Fibroblast of peridontal ligament (primary cell): ENCODE results near the gene EXOC4.

Experiments used
- DNase-seq: peaks from one replicate; pipeline ENCODE4 v3.0.0-alpha.2; 2010; ENCODE audit errors: extremely low read depth

The EXOC4 gene

DNA sequence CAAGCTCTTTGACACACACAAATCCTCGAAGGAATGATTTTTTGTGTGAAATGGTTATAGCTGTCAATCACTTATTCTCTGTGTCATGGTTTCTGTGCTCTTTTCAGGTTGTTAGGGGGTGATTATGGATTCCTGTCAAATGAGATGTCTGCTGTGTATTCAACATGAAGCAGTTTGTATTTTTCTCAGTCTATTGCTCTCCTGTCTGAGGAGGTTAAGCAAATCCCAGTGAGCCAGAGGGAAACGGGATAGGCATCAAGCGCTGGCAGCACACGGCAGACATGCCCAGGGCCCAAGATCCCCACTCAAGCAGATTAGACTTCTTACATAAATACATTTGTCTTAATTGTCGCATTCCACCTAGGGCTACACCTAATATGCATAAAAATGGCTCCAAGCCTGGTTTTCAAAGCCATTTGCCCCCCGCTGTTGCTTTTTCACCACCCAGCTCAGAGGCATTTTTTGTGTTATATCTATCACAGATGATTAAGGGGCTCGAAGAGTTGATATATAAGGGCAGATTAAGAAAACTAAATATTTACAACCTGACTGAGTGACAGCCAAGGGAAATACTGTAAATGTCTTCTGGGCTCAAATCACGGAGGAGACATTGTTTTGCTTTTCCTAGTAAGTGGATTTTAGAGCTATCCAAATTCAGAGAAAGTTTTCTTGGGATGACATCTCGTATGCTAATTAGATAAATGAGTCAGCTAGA lies 681.5 kb downstream of the EXOC4 start:
- DNase-seq: no peak

DNA sequence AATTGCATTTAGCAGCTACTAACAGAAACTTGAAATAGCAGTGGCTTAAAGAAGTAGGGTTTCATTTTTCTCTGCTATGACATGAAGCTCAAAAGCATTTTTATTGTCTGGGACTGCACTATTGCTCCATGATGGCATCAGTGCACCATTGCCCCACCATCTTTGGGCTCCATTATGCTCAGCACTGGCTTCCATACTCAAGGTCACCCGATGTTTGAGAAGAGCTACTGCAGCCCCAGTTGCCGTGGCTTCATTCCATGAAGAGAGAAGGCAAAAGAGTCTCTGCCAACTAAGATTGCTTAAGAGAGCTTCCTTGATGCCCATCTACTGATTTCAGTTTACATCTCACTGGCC lies 682.1 kb downstream of the EXOC4 start:
- DNase-seq: peak; percentile 33

GRCh38 chr7:133936074-133936473 lies 683.2 kb downstream of the EXOC4 start:
- DNase-seq: no peak

DNA sequence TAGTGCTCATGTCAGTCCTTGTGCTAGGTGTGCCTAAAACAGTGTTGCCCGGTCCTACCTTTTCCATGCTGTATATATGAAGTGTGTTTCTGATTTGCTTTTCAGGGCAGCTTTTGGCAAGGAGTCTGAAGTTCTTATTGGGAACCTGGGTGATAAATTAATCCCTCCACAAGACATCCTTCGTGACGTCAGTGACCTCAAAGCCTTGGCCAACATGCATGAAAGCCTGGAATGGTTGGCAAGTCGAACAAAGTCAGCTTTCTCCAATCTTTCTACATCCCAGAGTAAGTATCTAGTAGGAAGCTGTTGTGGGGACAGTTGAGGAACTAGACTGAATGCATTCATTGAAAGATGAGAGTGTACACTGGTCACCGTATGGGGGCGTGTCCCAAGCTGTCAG lies 684.9 kb downstream of the EXOC4 start:
- no peak for DNase-seq

DNA sequence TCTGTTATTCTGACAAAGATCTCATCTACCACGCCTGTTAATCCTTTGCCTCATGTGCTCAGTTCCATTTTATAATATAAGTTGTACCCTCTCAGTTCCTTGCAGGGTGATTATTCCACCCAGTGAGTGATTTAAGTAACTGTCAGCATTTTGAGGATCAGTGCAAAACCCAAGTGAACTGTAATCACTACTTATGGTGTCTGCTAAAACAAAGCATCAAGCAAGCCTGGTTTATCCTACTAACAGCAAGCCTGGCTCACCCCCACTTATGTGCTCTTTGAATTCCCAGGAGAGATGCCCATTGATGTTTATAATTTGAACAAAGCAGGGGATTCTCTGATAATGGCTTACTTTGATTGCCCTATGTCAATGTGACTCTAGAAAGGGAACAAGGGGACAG lies 687.5 kb downstream of the EXOC4 start:
- no peak for DNase-seq

DNA sequence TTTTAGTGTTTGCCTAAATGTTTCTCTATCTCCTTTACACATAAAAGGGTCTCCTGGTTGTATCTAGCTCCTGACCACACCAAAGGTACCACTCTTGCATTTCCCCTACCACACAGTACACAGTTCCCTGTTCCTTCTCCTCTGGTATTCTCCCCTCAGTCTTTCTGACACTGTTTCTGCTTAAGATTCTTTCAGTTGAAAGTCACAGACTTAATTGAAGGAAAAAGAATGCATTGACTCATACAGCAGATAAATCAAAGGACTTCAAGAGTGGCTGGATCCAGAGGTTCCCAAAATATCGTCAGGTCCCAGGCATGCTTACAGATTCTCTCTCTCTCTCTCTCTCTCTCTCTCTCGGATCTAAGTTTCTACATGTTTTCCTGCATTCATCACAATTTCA lies 688.6 kb downstream of the EXOC4 start:
- peak; percentile 27 for DNase-seq

- DNase-seq: no peak
These were observed 692.6 kb downstream of the EXOC4 start for GRCh38 chr7:133945497-133945896.

DNA sequence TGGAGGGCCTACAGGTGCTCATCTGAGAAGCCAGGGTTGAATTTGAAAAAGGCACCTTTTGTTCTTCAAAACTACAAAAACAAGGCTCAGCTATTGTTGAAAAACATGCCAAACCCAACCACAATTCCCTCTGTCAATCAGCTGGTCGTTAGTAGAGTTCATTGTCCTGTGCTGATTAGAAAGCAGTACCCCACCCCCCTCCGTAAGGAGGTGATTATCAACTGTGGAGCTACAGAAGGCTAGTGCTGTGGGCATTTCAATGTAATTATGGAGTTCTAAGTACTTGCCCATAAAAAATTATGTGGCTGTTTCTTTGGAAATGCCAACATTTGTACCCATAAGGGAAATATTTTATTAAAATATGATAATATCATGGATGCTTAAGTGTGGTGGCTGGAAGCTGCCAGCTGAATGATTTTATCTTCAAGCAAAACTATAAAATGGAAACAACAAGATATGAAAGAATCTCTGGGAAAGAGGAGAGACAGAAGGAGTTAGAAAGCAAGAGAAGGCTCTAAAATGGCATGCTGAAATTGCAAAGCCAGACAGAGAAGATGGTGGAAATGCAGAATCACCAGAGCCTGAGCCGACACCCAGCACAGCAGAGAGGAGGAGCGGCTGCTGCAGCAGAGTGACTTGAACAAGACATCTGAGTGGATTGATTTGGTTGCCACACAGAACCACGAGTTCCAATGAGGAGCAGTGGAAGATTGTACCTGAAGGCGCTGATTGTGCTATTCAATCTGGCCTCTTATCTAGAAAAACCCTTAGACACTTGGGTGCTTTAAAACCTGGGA lies 694.8 kb downstream of the EXOC4 start:
- no peak for DNase-seq

GRCh38 chr7:133948588-133948987 lies 695.7 kb downstream of the EXOC4 start:
- DNase-seq: no peak

- no peak for DNase-seq
These were observed 698.0 kb downstream of the EXOC4 start for GRCh38 chr7:133950855-133951254.

- DNase-seq: no peak
These were observed 702.3 kb downstream of the EXOC4 start for GRCh38 chr7:133955208-133955607.

- DNase-seq: no peak
These were observed 705.0 kb downstream of the EXOC4 start for GRCh38 chr7:133957845-133958244.

DNA sequence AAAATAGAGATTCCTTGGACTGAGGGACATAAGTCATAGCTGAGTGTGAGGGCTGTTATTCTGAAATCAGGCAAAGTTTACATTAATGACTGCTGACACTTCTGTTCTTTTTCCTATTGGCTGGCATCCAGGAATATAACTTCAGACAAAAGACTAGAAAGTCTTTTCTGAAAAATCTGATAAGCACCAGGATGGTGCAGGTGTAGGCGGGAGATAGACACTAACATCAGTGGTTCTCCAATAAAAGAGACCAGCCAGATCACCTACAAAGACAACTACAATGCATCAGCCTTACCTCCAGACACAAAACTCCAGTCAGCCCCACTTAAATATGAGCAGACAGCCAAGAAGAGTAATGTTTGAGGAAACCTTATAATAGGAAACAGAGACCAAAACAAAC lies 705.9 kb downstream of the EXOC4 start:
- no peak for DNase-seq

DNA sequence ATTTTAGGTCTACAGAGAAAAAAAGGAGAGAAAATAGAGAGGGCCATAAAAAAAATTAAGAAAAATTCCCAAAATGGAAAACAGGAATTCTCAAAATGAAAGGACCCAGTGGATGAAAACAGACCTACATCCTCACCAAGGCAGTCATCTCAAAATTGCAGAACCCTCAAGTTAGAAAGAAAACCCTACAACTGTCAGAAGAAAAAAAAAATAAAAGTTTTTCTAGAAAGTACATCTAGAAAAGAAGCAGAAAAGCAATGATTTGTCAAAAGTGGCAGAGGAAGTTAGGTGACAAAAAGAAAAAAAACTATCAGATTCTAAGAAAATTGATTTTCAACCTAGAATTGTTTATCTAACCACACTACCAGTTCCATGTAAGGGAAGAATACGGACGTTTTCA lies 706.6 kb downstream of the EXOC4 start:
- no peak for DNase-seq

GRCh38 chr7:133961724-133962123 lies 708.8 kb downstream of the EXOC4 start:
- no peak for DNase-seq

- DNase-seq: no peak
These were observed 709.8 kb downstream of the EXOC4 start for GRCh38 chr7:133962646-133963045.

- no peak for DNase-seq
These were observed 710.8 kb downstream of the EXOC4 start for GRCh38 chr7:133963629-133964028.

- no peak for DNase-seq
These were observed 718.7 kb downstream of the EXOC4 start for GRCh38 chr7:133971625-133972024.

GRCh38 chr7:133973710-133974109 lies 720.8 kb downstream of the EXOC4 start:
- no peak for DNase-seq

DNA sequence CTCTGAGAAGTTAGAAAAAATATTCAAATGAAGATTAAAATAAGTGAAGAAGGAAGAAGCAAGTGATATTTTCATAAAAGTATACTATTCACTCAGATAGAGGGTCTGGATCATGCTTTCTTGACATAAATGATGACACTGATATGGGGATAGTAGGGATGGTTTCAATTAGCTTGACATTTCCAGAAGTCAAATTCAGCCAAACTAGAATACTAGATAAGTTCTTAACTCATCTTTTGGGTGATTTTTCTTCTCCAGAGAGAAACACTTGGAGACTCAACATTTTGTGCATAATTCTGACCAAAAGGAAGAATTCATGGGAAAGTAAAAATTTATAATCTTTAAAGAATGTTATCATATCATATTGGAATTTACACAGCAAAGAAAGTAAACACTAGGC lies 722.3 kb downstream of the EXOC4 start:
- peak; percentile 13 for DNase-seq

GRCh38 chr7:133976140-133976539 lies 723.3 kb downstream of the EXOC4 start:
- DNase-seq: no peak

GRCh38 chr7:133977409-133978274 lies 724.8 kb downstream of the EXOC4 start:
- no peak for DNase-seq
